Ureter (tissue), 1 donor: ENCODE measurements around the gene CACNA1A. TPM values are rescaled to one million over a fixed set of nuclear protein-coding genes. Genes with fewer than 3 reads are reported as not detected.

Source experiments
- DNase-seq: peaks from one replicate; pipeline ENCODE4 v3.0.0-alpha.2; 2020; ENCODE audit warnings: low spot score
- total RNA-seq: library from RNA; stranded (reverse); gene quantifications from one replicate; pipeline ENCODE4 v1.2.4, GENCODE V29; 2023
- donor health status: DM: yes; HTN: yes; CAD: no.

The CACNA1A gene
- total RNA-seq, 1 donor from 2014 or later, result 2.2 TPM

DNA sequence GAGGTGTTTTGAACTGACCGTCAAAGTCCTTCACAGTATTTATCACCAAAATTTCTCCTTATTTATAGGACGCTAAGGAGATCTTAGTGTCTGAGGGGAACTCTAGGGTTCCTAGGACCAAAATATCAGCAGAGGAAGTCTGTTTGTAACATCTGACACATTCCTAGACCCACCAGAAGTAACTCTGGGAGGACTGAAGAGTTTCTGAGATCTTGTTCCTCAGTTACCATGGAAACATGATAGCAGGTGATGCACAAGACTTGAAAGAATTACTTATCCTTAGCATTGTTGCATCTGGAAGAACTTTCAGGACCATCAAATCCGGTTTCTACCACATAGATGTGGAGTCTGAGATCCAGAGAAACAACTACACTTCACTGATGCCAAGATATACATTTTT is 191.5 kb downstream of the CACNA1A start:
- DNase-seq, result no peak

DNA sequence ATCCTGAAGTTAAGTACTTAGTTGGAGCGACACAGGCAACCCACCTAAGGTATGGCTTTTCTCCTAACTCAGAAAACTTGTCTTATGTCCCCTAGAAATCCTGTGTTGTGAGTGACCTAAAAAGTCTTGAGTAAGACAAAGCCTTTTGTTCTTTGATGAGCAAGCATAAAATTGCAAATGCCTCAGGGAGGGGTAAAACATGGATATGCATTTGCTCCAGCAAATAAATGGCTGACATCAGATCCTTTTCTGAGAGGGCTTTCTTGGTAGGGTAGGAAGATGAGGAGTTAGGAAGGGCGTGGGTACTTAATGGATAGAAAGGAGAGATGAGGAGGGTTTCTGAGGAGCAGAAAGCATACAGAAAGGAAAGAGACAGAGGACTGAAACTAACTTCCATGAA is 192.4 kb downstream of the CACNA1A start:
- no peak for DNase-seq

- DNase-seq, result no peak
Measured at GRCh38 chr19:13309864-13310263, 196.4 kb downstream of the CACNA1A start.

GRCh38 chr19:13303381-13304129 is 202.7 kb downstream of the CACNA1A start:
- no peak for DNase-seq

DNA sequence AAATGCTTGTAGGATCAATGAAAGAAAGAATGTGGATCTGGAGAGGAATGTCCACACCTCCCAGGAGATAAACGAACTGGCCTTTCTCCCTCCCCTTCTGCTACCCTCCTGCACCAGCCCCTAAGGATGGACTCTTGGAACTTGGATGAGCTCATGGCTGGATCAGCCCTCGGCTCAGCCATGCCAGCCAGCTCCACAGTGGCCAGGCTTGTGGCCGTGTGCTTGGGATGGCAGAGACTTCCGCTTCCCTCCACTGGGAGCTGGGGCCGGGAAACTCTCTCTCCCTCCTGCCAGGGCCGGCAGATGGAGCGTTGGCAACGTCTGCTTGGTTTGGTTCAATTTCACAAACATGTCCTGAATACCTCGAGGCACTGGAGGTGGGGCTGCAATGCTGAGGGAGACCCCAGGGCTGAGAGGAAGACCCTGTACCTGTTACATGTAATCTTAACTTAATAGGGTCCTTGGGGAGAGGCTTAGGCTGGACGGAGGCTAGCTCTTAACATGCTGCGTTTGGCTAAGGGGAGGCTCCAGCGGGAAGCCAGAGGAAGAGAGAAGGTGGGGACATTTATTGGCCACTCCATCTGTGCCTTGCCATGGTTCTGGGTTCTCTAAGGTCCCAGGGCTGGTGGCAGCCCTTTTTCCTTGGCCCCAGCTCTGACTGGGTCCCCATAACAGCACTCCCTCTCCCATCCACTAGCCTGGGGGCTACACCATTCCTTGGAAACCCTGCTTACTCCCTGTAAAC is 203.6 kb downstream of the CACNA1A start:
- DNase-seq, result no peak

DNA sequence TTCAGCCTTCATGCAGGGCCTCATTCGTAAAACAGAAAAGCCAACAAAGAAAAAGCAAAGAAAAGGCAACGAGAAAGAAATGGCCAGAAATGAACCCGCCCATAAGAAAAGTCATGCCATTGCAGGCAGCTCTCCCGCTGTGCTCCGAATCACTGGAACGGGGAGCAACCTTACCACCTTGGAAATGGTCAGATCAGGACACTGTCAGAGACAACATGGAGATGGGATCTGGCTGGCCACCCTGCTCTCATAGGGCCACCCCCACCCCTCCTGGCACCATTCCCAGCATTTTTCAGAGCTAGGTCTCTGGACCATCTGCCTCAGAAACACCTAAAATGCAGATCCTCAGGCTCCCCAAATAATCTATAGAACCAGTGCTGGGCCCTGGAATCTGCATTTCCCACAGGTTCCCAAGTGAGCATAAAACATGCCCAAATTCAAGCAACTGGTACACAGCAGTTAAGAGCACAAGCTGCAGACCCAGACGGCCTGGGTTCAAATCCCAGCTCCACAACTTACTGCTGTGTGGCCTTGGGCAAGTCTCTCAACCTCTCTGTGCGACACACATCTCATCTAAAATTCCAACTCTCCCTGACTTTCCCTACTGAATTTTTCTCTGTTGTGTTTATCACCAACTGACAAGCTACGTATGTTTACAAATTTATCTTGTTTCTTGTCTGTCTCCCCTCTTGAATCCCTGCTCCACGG is 204.5 kb downstream of the CACNA1A start:
- DNase-seq, result no peak

DNA sequence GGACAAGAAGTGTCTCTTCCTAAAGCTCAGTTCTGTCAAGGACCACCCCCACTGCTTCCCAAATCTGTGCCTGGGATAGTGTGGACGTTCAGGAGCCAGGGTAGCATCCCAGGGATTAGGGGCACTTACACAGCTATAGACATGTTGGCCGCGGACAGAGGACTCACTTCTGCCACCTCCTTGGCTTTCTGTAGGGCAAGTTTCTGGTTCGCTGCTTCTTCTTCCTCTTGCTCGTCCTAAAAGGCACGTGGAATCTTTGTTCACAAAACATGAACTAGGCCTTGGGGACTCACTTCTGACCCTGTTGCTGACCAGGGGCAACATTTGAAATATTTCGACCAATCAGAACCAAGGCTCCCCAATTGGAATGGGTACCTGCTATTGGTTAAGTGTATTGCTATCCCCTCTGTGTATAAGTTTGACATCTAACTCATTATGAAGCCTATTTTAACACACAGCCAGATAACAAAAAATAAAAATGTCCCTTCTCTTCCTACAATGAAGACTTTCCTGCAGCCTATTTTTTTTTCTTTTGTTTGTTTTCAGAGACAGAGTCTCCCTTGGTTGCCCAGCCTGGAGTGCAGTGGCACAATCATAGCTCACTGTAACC is 205.8 kb downstream of the CACNA1A start:
- no peak for DNase-seq

DNA sequence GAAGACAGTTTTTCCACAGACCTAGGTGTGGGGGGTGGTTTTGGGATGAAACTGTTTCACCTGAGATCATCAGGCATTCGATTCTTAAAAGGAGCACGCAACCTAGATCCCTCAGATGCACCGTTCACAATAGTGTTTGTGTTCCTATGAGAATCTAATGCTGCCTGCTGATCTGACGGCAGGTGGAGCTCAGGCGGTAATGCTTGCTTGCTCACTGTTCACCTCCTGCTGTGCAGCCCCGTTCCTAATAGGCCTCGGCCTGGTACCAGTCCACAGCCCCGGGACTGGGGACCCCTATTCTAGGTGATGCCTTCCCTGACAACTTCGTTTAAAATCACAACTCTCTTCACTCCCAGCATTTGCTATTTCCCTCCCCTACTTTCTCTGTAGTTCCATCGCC is 206.4 kb downstream of the CACNA1A start:
- no peak for DNase-seq

- no peak for DNase-seq
Measured at GRCh38 chr19:13298565-13299481, 207.5 kb downstream of the CACNA1A start.

GRCh38 chr19:13297023-13297422 is 209.3 kb downstream of the CACNA1A start:
- no peak for DNase-seq

DNA sequence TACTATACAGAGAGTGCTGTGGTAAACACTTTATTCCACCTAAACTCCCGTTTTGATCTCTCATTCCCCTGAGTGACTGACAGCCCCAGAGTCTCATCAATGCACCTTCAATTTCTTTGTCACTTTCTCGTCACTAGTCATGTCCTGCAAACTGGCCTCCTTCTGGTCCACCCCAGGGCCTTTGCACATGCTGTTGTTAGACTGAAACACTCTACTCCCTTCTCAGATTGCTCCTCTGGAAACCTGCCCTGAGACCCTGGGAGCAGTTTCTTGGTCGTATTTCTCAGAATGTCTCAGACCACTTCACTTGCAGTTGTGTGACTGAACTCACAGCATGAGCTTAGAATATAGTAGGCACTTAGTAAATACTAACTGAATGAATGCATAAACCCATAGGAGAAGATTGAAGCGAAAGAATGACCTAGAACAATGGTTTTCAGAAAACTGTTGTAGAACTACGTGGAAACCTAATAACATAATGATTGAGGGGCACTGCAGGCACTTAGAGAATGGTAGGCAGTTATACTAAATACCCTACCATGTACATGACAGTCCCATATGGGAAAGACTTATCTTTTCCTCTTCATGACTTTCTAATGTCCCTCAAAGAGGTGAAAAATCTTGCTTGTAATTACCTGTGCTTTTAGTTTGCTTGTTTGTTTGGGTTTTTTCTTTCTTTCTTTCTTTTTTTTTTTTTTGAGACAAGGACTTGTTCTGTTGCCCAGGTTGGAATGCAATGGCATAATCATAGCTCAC is 211.3 kb downstream of the CACNA1A start:
- DNase-seq, result no peak

DNA sequence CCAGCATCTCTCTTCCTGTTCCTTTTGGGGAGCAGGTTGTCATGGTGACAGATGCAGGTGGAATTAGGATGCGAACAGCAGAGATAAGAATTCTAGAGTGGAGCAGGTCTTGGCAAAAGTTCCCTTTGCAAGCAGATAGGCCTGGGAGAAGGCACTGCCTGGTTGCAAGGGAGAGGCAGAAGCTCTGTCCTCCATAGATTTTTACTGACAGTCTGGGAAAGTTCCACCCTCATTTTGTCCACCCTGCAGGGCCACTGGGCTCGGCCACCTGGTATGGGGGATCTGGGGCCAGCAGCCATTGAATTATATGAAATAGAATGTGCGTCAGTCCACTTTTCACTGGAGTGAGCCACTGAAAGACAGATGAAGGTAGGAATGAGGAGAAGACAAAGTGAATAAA is 214.4 kb downstream of the CACNA1A start:
- no peak for DNase-seq

DNA sequence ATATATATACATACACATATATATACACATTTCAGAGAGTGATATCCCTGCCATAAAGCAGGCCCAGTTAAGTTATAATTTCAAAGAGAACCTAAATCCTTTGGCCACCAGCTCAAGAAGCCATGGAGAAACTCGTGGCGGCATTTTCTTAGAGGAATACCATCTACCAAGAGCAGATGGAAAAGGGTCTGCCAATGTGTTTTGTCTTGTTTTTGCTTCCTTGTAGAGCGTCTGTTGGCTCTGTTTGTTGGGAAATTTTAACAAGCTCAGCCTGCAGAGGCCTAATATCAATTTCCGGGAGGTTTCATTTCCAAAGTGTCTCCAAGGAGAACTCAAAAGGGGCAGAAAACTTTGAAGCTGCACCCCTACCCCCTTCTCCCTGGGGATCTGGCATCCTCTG is 215.5 kb downstream of the CACNA1A start:
- DNase-seq, result no peak

- DNase-seq, result no peak
Measured at GRCh38 chr19:13289295-13289694, 217.0 kb downstream of the CACNA1A start.

GRCh38 chr19:13286195-13286985 is 219.9 kb downstream of the CACNA1A start:
- DNase-seq, result no peak

DNA sequence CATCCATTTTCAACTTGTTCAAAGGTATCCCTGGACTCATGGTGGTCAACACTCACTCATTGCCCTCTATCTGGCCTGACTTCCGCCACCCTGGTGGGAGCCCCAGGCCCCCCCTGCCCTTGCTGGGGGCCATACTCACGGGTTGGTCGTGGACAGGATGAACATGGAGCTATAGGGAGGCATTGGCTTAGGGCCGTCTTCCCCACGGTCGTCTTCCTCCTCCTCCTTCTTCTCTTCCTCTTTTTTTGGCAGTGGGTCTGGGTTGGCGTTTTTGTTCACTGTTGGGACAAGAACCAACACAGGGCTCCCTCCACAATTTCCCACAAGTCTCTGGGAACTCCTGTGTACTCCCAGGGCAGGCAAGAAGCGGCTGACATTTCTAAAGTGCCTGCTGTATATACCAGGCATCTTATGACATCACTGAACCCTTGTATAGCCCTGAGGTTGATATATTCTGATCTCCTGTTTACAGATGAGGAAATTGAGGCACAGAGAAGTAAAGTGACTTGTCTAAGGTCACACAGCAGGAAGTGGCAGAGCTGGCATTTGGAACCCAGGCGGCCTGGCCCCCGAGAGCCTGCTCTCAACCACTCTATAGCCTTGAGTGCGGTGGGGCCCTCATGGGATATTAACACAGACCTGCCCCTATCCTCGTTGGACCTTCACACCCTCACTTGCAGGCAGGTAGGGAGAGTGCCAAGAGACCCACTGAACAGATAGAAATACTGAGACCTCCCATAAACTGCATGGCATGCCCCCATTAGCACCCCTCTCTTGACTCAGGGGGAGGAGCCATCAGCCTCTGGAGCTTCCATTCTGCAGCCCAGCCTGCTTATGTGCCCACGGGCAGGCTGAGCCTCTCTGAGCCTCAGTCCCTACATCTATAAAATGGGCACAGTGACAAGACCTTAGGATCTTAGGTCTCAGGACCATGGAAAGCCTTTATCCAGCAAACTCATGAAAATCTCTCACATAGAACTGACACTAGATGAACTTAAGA is 221.1 kb downstream of the CACNA1A start:
- no peak for DNase-seq

DNA sequence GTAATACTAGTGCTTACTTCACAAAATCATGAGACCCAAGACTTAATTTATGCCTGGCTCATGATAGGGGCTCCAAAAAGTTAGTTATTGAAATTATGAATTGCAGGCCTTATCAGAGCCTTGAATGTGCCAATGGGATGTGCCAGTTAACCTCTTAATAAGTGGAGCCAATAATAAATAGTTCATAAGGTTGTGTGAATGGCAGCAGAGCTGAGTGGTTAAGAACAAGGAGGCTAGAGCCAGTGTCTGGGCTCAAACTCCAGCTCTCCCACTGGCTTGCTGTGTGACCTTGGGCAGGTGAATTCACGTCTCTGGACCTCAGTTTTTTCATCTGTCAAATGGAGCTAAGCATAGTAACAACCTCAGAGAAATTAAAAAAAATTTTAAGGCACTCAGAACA is 222.4 kb downstream of the CACNA1A start:
- no peak for DNase-seq

- DNase-seq, result no peak
Measured at GRCh38 chr19:13282486-13283065, 223.7 kb downstream of the CACNA1A start.
